SK-N-SH treated with all-trans-retinoic acid at 6 μM for 48 hours (cell line): Measurements from ENCODE around the gene MAP3K7CL.

Source experiments
- ATAC-seq: fragments of 200-7000 bp; cut with Tn5 transposase; 3 replicates; pipeline ENCODE4 v1.9.1; 2020; ENCODE audit warnings: mild to moderate bottlenecking, moderate library complexity
- ARNTL ChIP-seq: fragments of 450-650 bp; formaldehyde crosslinking; IDR thresholded peaks from 2 replicates; pipeline ENCODE4 v1.5.0; 2020; ENCODE audit warnings: low read depth, mild to moderate bottlenecking, moderate library complexity, borderline replicate concordance
- BACH2 ChIP-seq: fragments of 250-450 bp; sonication (Bioruptor Pico); IDR thresholded peaks from 2 replicates; pipeline ENCODE4 v1.9.0; 2021; ENCODE audit warnings: mild to moderate bottlenecking, borderline replicate concordance
- CREB5 ChIP-seq: fragments of 250-450 bp; sonication (Bioruptor Pico); IDR thresholded peaks from 2 replicates; pipeline ENCODE4 v1.5.1; 2020; ENCODE audit warnings: low read depth, mild to moderate bottlenecking, moderate library complexity
- ESRRG ChIP-seq: fragments of 250-450 bp; sonication (Bioruptor Pico); IDR thresholded peaks from 2 replicates; pipeline ENCODE4 v1.6.1; 2021; ENCODE audit warnings: mild to moderate bottlenecking
- GLIS3 ChIP-seq: fragments of 250-450 bp; sonication (Bioruptor Pico); IDR thresholded peaks from 2 replicates; pipeline ENCODE4 v1.5.0; 2020; ENCODE audit warnings: mild to moderate bottlenecking, moderate library complexity
- ISL1 ChIP-seq: fragments of 250-450 bp; sonication (Bioruptor Pico); IDR thresholded peaks from 2 replicates; pipeline ENCODE4 v2.1.2; 2022; ENCODE audit warnings: mild to moderate bottlenecking, moderate library complexity
- OSR1 ChIP-seq: fragments of 250-450 bp; sonication (Bioruptor Pico); IDR thresholded peaks from 2 replicates; pipeline ENCODE4 v1.8.0; 2022; ENCODE audit warnings: moderate library complexity, mild to moderate bottlenecking, inconsistent platforms
- PPARA ChIP-seq: fragments of 250-450 bp; sonication (Bioruptor Pico); IDR thresholded peaks from 2 replicates; pipeline ENCODE4 v1.5.0; 2020; ENCODE audit warnings: mild to moderate bottlenecking, borderline replicate concordance
- RARB ChIP-seq: fragments of 250-450 bp; sonication (Bioruptor Pico); IDR thresholded peaks from 2 replicates; pipeline ENCODE4 v1.8.0; 2021; ENCODE audit warnings: mild to moderate bottlenecking, moderate library complexity
- SNAI2 ChIP-seq: fragments of 250-450 bp; sonication (Bioruptor Pico); IDR thresholded peaks from 2 replicates; pipeline ENCODE4 v1.5.0; 2020; ENCODE audit warnings: mild to moderate bottlenecking, moderate library complexity
- TOX ChIP-seq: fragments of 250-450 bp; sonication (Bioruptor Pico); IDR thresholded peaks from 2 replicates; pipeline ENCODE4 v1.8.0; 2021; ENCODE audit warnings: mild to moderate bottlenecking, moderate library complexity, borderline replicate concordance
- TSHZ2 ChIP-seq: fragments of 250-450 bp; sonication (Bioruptor Pico); IDR thresholded peaks from 2 replicates; pipeline ENCODE4 v1.5.0; 2020; ENCODE audit warnings: mild to moderate bottlenecking, moderate library complexity
- ZC3H10 ChIP-seq: fragments of 250-450 bp; sonication (Bioruptor Pico); IDR thresholded peaks from 2 replicates; pipeline ENCODE4 v1.5.1; 2021; ENCODE audit warnings: mild to moderate bottlenecking, moderate library complexity
- ZFP3 ChIP-seq: fragments of 250-450 bp; sonication (Bioruptor Pico); IDR thresholded peaks from 2 replicates; pipeline ENCODE4 v1.5.0; 2020; ENCODE audit warnings: mild to moderate bottlenecking, moderate library complexity
- ZFP30 ChIP-seq: fragments of 450-650 bp; formaldehyde crosslinking; IDR thresholded peaks from 2 replicates; pipeline ENCODE4 v1.5.0; 2022; ENCODE audit warnings: mild to moderate bottlenecking, moderate library complexity
- ZNF565 ChIP-seq: fragments of 450-650 bp; formaldehyde crosslinking; conservative IDR thresholded peaks from 2 replicates; pipeline ENCODE4 v1.5.0; 2020; ENCODE audit warnings: low read depth, mild to moderate bottlenecking, moderate library complexity
- ZNF70 ChIP-seq: fragments of 450-650 bp; formaldehyde crosslinking; IDR thresholded peaks from 2 replicates; pipeline ENCODE4 v1.5.0; 2020; ENCODE audit warnings: mild to moderate bottlenecking, moderate library complexity
- ZNF8 ChIP-seq: fragments of 450-650 bp; formaldehyde crosslinking; IDR thresholded peaks from 2 replicates; pipeline ENCODE4 v1.5.0; 2020; ENCODE audit warnings: mild to moderate bottlenecking, moderate library complexity
- TF ChIP-seq, protein P1 (sequence below): fragments of 250-450 bp; sonication (Bioruptor Pico); IDR thresholded peaks from 2 replicates; pipeline ENCODE4 v1.5.1; 2021; ENCODE audit warnings: mild to moderate bottlenecking, moderate library complexity
- TF ChIP-seq, protein P2 (sequence below): fragments of 250-450 bp; sonication (Bioruptor Pico); IDR thresholded peaks from 2 replicates; pipeline ENCODE4 v1.8.0; 2020; ENCODE audit warnings: mild to moderate bottlenecking, moderate library complexity, borderline replicate concordance

MAP3K7CL gene

GRCh38 chr21:29190923-29191331 is 60.5 kb downstream of the MAP3K7CL start:
- TF ChIP-seq ARNTL (CRISPR knock-in tag), result no peak
- TF ChIP-seq ZNF70 (CRISPR knock-in tag), result no peak
- no peak for TF ChIP-seq ESRRG (CRISPR knock-in tag)
- TF ChIP-seq TSHZ2 (CRISPR knock-in tag), result no peak
- TF ChIP-seq, protein P1, sequence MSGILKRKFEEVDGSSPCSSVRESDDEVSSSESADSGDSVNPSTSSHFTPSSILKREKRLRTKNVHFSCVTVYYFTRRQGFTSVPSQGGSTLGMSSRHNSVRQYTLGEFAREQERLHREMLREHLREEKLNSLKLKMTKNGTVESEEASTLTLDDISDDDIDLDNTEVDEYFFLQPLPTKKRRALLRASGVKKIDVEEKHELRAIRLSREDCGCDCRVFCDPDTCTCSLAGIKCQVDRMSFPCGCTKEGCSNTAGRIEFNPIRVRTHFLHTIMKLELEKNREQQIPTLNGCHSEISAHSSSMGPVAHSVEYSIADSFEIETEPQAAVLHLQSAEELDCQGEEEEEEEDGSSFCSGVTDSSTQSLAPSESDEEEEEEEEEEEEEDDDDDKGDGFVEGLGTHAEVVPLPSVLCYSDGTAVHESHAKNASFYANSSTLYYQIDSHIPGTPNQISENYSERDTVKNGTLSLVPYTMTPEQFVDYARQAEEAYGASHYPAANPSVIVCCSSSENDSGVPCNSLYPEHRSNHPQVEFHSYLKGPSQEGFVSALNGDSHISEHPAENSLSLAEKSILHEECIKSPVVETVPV (CRISPR knock-in tag), result no peak
- no peak for TF ChIP-seq GLIS3 (CRISPR knock-in tag)
- no peak for TF ChIP-seq OSR1 (CRISPR knock-in tag)
- no peak for TF ChIP-seq TOX (CRISPR knock-in tag)
- TF ChIP-seq ZC3H10 (CRISPR knock-in tag), result no peak
- TF ChIP-seq ZNF8 (CRISPR knock-in tag), result no peak
- no peak for TF ChIP-seq ZFP30
- TF ChIP-seq, all 23 proteins: peak for 0
- ATAC-seq, result no peak

DNA sequence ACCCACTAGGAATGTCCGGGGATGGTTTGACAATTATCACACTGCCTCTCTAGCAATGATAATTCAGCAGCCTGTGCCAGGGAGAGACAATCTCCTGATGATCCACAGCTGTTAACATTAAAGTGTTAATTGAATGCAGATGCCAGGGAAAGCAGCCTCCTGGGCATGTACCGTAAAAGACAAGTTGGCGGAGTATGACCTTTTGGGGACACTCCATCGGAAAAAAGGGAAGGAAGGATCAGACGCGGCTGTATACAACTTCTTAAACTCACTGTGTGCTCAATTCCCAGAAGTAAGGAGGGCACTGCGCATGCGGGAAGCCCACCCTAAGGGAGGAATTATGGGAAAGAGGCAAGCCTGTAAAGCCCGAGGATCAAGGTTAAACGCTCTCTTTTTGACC is 62.6 kb downstream of the MAP3K7CL start:
- peak; percentile 42 for ATAC-seq
- TF ChIP-seq ZNF565 (CRISPR knock-in tag), result no peak
- TF ChIP-seq ZFP3 (CRISPR knock-in tag), result 0 out of 2 replicates have a peak, but pooled peaks have one; percentile 44
- 0 out of 2 replicates have a peak, but pooled peaks have one; percentile 18 for TF ChIP-seq TSHZ2 (CRISPR knock-in tag)
- 0 out of 2 replicates have a peak, but pooled peaks have one; percentile 13 for TF ChIP-seq SNAI2
- TF ChIP-seq, protein P2, sequence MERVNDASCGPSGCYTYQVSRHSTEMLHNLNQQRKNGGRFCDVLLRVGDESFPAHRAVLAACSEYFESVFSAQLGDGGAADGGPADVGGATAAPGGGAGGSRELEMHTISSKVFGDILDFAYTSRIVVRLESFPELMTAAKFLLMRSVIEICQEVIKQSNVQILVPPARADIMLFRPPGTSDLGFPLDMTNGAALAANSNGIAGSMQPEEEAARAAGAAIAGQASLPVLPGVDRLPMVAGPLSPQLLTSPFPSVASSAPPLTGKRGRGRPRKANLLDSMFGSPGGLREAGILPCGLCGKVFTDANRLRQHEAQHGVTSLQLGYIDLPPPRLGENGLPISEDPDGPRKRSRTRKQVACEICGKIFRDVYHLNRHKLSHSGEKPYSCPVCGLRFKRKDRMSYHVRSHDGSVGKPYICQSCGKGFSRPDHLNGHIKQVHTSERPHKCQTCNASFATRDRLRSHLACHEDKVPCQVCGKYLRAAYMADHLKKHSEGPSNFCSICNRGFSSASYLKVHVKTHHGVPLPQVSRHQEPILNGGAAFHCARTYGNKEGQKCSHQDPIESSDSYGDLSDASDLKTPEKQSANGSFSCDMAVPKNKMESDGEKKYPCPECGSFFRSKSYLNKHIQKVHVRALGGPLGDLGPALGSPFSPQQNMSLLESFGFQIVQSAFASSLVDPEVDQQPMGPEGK, result no peak
- peak; percentile 58 for TF ChIP-seq ISL1
- no peak for TF ChIP-seq CREB5 (CRISPR knock-in tag)
- no peak for TF ChIP-seq TOX (CRISPR knock-in tag)
- no peak for TF ChIP-seq PPARA (CRISPR knock-in tag)
- TF ChIP-seq, all 23 proteins: peak for 4

GRCh38 chr21:29193901-29194300 is 63.5 kb downstream of the MAP3K7CL start:
- peak; percentile 3; the same call in 2 of the 3 replicates for ATAC-seq
- TF ChIP-seq, protein P1 (CRISPR knock-in tag), result no peak
- TF ChIP-seq ARNTL (CRISPR knock-in tag) (no peak), ZFP30 (no peak), OSR1 (CRISPR knock-in tag) (no peak), ZFP3 (CRISPR knock-in tag) (no peak), PPARA (CRISPR knock-in tag) (no peak), BACH2 (CRISPR knock-in tag) (no peak), SNAI2 (no peak), TSHZ2 (CRISPR knock-in tag) (no peak), RARB (CRISPR knock-in tag) (no peak), ZNF8 (CRISPR knock-in tag) (no peak)
- TF ChIP-seq, protein P2, result no peak
